Measurements from ENCODE around the gene KCNJ12. TPM values are rescaled to one million over a fixed set of nuclear protein-coding genes. Genes with fewer than 3 reads are reported as not detected.
"Not testable (repeated sequence)": the region's sequence is repeated elsewhere in the genome, so short reads cannot be mapped to it uniquely, and the experiment has no call there.

The KCNJ12 gene
- total RNA-seq, 1 experiment from 2014 or later, result 1.2 TPM

DNA sequence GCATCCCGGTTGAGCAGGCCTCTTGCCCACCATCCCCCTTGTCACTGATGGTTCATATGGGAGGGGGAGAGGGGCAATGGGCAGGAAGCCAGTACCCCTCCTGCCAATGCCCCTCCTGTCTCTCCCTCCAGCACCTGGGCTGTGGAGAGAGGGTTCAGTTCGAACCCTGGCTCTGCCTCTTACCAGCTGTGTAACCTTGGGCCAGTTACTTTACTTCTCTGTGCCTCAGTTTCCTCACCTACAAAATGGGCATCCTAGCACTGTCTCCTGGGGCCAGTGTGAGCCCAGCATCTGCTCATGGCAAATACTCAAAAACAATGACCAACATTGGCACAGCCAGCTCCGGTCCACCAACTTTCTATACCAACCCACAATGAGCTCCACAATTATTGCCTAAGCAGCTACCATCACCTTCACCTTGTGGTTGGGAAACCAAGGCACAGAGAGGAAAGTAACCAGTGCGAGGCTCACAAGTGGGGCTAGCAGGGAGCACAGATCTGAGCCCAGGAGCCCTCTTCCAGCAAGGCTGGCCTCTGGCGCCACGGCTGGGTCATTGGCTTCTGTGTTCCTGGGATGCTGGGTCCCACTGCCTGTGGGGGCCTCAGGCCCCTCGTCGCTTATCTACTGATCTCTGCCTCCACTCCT, 38.1 kb upstream of the KCNJ12 start:
- H3K36me3 ChIP-seq (ENCODE audit: insufficient read depth, low read length, poor library complexity, severe bottlenecking); H3K4me3 ChIP-seq (ENCODE audit: low read depth, low read length, poor library complexity, severe bottlenecking); DNase-seq (ENCODE audit: low spot score); H3K27ac ChIP-seq (ENCODE audit: low read depth, low read length, poor library complexity, severe bottlenecking); POLR2A ChIA-PET (ENCODE audit: low non-redundant PET); intact Hi-C loops (cut with micrococcal nuclease; ENCODE audit: unreplicated experiment); BruUV-seq (replicated peaks); H3K27me3 ChIP-seq (replicated peaks; ENCODE audit: insufficient read depth, low read depth, low read length, poor library complexity); H3K9me3 ChIP-seq (ENCODE audit: low read depth, low read length, poor library complexity, severe bottlenecking); CTCF ChIA-PET; H3K4me1 ChIP-seq (ENCODE audit: insufficient read depth, low read length, poor library complexity, severe bottlenecking): not testable (repeated sequence)

DNA sequence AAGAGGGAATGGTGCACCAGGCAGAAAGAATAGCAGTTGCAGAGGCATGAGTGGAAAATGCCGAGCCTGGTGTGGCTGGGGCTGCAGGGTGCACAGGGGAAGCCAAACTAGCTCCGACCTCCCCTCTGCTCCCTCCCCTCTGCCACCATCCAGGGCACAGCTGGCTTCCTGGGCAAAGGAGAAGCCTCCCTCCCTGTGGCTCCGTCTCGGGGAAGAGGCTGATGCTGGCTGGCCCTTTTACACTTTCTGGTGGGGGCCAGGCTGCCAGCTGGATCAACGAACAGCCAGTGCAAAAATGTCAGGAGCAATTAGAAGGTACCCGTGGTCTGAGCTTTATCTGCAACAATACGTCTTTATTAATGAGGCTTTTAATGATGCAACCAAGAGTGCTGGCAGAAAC, 37.1 kb upstream of the KCNJ12 start:
- DNase-seq (ENCODE audit: low spot score), result no peak
- Histone ChIP-seq H3K4me3 (ENCODE audit: low read depth, low read length, poor library complexity, severe bottlenecking) (no peak overlapping the region), H3K9me3 (ENCODE audit: low read depth, low read length, poor library complexity, severe bottlenecking) (no peaks in the 10 kb centered on the region), H3K36me3 (ENCODE audit: insufficient read depth, low read length, poor library complexity, severe bottlenecking) (no peaks in the 10 kb centered on the region), H3K27ac (ENCODE audit: low read depth, low read length, poor library complexity, severe bottlenecking) (no peak overlapping the region), H3K27me3 (replicated peaks; ENCODE audit: insufficient read depth, low read depth, low read length, poor library complexity) (no peaks in the 10 kb centered on the region), H3K4me1 (ENCODE audit: insufficient read depth, low read length, poor library complexity, severe bottlenecking) (no peaks in the 10 kb centered on the region)
- ChIA-PET CTCF (interaction anchor here (0.6 kb wide), 1 partner anchor 177 kb away, joined by 3 read pairs; no protein-coding TSS in a partner anchor), POLR2A (ENCODE audit: low non-redundant PET) (interaction anchor here (0.6 kb wide), 1 partner anchor 220 kb away, joined by 9 read pairs; no protein-coding TSS in a partner anchor)
- TF ChIP-seq, protein P1, sequence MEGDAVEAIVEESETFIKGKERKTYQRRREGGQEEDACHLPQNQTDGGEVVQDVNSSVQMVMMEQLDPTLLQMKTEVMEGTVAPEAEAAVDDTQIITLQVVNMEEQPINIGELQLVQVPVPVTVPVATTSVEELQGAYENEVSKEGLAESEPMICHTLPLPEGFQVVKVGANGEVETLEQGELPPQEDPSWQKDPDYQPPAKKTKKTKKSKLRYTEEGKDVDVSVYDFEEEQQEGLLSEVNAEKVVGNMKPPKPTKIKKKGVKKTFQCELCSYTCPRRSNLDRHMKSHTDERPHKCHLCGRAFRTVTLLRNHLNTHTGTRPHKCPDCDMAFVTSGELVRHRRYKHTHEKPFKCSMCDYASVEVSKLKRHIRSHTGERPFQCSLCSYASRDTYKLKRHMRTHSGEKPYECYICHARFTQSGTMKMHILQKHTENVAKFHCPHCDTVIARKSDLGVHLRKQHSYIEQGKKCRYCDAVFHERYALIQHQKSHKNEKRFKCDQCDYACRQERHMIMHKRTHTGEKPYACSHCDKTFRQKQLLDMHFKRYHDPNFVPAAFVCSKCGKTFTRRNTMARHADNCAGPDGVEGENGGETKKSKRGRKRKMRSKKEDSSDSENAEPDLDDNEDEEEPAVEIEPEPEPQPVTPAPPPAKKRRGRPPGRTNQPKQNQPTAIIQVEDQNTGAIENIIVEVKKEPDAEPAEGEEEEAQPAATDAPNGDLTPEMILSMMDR (conservative IDR thresholded peaks at IDR 0.05; ENCODE audit: low read depth, low read length), result no peak
- TF ChIP-seq EZH2 (IDR thresholded peaks at IDR 0.05; ENCODE audit: borderline replicate concordance, low read depth, low read length, poor library complexity, severe bottlenecking), result no peak
- intact Hi-C loops (cut with micrococcal nuclease; ENCODE audit: unreplicated experiment), result no loop called here
- no TSS peak for BruUV-seq (replicated peaks)

DNA sequence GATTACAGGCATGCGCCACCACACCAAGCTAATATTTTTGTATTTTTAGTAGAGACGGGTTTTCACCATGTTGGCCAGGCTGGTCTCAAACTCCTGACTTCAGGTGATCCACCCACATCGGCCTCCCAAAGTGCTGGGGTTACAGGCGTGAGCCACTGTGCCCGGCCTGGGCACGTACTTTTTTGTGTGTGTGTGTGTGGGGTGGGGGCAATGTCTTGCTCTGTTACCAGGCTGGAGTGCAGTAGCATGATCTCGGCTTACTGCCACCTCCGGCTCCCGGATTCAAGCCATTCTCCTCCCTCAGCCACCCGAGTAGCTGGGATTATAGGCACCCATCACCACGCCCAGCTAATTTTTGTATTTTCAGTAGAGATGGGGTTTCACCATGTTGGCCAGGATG, 36.6 kb upstream of the KCNJ12 start:
- H3K36me3 ChIP-seq (ENCODE audit: insufficient read depth, low read length, poor library complexity, severe bottlenecking); DNase-seq (ENCODE audit: low spot score); BruUV-seq (replicated peaks); H3K9me3 ChIP-seq (ENCODE audit: low read depth, low read length, poor library complexity, severe bottlenecking); H3K27me3 ChIP-seq (replicated peaks; ENCODE audit: insufficient read depth, low read depth, low read length, poor library complexity); intact Hi-C loops (cut with micrococcal nuclease; ENCODE audit: unreplicated experiment); H3K27ac ChIP-seq (ENCODE audit: low read depth, low read length, poor library complexity, severe bottlenecking); H3K4me3 ChIP-seq (ENCODE audit: low read depth, low read length, poor library complexity, severe bottlenecking); CTCF ChIA-PET; H3K4me1 ChIP-seq (ENCODE audit: insufficient read depth, low read length, poor library complexity, severe bottlenecking): not testable (repeated sequence)
- POLR2A ChIA-PET (ENCODE audit: low non-redundant PET), result interaction anchor here (0.6 kb wide), 1 partner anchor 220 kb away, joined by 9 read pairs; no protein-coding TSS in a partner anchor

DNA sequence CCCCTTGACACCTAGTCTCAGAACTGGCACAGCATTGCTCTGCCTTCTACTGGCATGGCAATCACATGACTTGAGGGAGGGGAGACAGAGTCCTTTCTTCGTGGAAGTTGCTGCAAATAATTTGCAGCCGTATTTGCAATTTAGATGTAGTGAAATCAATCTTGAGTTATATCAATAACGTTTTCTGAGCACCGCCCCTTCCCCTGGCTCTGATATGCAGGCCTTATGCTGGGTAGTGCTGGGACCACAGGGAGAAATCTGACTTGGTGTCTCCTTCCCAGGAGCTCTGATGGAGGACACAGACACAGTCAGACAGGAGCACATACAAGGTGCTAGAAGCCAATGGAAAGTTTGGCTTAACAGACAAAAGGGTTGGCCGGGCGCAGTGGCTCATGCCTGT, 35.8 kb upstream of the KCNJ12 start:
- H3K4me3 ChIP-seq (ENCODE audit: low read depth, low read length, poor library complexity, severe bottlenecking); DNase-seq (ENCODE audit: low spot score); POLR2A ChIA-PET (ENCODE audit: low non-redundant PET); CTCF ChIA-PET; intact Hi-C loops (cut with micrococcal nuclease; ENCODE audit: unreplicated experiment); H3K27ac ChIP-seq (ENCODE audit: low read depth, low read length, poor library complexity, severe bottlenecking); H3K9me3 ChIP-seq (ENCODE audit: low read depth, low read length, poor library complexity, severe bottlenecking); BruUV-seq (replicated peaks); H3K4me1 ChIP-seq (ENCODE audit: insufficient read depth, low read length, poor library complexity, severe bottlenecking); H3K36me3 ChIP-seq (ENCODE audit: insufficient read depth, low read length, poor library complexity, severe bottlenecking); H3K27me3 ChIP-seq (replicated peaks; ENCODE audit: insufficient read depth, low read depth, low read length, poor library complexity): not testable (repeated sequence)

DNA sequence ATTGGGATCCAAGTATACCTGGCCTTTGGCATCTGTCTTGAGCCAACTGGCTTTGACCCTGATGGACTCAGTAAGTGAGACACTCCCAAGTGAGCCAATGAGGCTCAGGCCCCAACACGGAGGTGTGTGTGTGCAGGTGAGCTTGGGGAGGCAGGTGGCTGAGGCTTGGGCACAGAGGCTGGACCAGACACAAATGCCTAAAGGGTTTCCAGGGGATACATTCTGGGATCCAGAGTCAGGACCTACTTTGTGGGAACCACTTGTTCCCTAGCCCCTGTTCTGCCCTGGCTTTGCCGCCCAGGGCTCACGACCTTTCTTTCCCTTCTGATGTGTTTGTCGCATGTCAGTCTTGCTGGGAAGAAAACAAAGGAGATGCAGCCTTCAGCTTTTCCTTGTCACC, 34.9 kb upstream of the KCNJ12 start:
- BruUV-seq (replicated peaks); DNase-seq (ENCODE audit: low spot score); intact Hi-C loops (cut with micrococcal nuclease; ENCODE audit: unreplicated experiment); CTCF ChIA-PET; H3K27me3 ChIP-seq (replicated peaks; ENCODE audit: insufficient read depth, low read depth, low read length, poor library complexity); POLR2A ChIA-PET (ENCODE audit: low non-redundant PET); H3K36me3 ChIP-seq (ENCODE audit: insufficient read depth, low read length, poor library complexity, severe bottlenecking); H3K4me3 ChIP-seq (ENCODE audit: low read depth, low read length, poor library complexity, severe bottlenecking); H3K4me1 ChIP-seq (ENCODE audit: insufficient read depth, low read length, poor library complexity, severe bottlenecking); H3K27ac ChIP-seq (ENCODE audit: low read depth, low read length, poor library complexity, severe bottlenecking); H3K9me3 ChIP-seq (ENCODE audit: low read depth, low read length, poor library complexity, severe bottlenecking): not testable (repeated sequence)

DNA sequence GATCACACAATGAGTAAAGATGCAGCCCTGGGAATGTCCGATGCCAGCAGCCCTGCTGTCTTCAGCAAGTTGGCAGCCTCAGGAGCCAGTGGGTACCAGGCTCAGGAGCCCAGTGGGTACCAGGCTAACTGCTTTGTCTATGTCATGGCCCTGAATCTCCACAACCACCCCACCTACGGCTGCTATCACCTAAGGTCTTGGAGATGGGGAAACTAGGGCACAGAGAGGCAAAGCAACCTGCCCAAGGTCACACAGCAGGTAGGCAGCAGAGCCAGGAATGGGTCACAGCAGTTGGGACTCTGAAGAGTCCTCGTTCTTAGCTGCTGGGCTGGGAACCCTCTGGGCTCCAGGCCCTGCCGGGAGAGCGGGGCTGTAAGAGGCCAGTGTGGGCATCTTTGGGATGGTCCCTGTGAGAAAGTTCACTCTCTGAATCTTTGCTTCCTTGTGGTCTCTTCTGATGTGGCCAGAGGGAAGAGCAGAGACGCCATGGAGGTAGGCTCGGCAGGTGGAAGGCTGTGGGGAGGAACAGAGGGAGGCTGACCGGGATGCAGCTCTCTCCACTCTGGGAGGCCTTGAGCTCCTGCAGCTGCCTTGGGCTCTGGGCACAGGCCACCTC, 34.1 kb upstream of the KCNJ12 start:
- BruUV-seq (replicated peaks); H3K9me3 ChIP-seq (ENCODE audit: low read depth, low read length, poor library complexity, severe bottlenecking); CTCF ChIA-PET; H3K27ac ChIP-seq (ENCODE audit: low read depth, low read length, poor library complexity, severe bottlenecking); H3K27me3 ChIP-seq (replicated peaks; ENCODE audit: insufficient read depth, low read depth, low read length, poor library complexity); DNase-seq (ENCODE audit: low spot score); H3K4me3 ChIP-seq (ENCODE audit: low read depth, low read length, poor library complexity, severe bottlenecking); H3K36me3 ChIP-seq (ENCODE audit: insufficient read depth, low read length, poor library complexity, severe bottlenecking); POLR2A ChIA-PET (ENCODE audit: low non-redundant PET); intact Hi-C loops (cut with micrococcal nuclease; ENCODE audit: unreplicated experiment); H3K4me1 ChIP-seq (ENCODE audit: insufficient read depth, low read length, poor library complexity, severe bottlenecking): not testable (repeated sequence)
